GM21723 (cell line): Measurements from ENCODE around the gene ARHGAP31.
A peak's percentile ranks its signal among the peaks of the same experiment; 100 is the strongest.

Experiments used
- ATAC-seq: cut with Tn5 transposase; IDR thresholded peaks from one replicate; pipeline ENCODE4 v1.9.1; 2021; ENCODE audit warnings: mild to moderate bottlenecking, moderate library complexity; ENCODE audit not compliant: unreplicated experiment

ARHGAP31 gene

DNA sequence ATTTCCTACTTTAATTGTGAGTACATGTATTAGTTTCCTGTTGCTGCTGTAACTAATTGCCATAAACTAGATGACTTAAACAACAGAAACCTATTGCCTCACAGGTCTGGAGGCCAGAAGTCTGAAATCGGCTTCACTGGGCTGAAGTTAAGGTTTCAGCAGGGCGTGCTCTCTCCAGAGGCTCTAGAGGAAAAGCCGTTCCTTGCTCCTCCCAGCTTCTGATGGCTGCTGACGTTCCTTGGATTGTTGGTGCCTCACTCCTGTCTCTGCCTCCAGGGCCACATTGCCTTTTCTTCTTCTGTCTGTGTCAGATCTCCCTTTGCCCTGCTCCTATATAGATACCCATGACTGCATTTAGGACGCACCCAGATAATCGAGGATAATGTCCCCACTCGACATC, 80.9 kb downstream of the ARHGAP31 start:
- no peak for ATAC-seq

DNA sequence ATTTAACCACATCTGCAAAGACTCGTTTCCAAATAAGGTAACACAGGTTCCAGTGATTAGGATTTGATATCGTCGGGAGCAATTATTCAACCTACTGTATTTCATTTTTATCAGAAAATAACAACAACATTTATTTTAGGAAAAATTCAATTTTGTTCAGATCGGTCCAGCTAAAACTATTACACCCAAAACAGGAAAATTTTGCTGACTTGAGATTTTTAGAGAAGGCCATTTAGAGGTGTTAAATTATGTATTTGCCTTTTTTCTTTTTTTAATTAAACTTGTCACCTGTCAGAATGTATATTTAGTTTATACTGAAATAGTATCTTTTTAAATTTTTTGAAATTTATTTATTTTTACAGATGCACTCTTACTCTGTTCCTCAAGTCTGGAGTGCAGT, 81.3 kb downstream of the ARHGAP31 start:
- no peak for ATAC-seq

DNA sequence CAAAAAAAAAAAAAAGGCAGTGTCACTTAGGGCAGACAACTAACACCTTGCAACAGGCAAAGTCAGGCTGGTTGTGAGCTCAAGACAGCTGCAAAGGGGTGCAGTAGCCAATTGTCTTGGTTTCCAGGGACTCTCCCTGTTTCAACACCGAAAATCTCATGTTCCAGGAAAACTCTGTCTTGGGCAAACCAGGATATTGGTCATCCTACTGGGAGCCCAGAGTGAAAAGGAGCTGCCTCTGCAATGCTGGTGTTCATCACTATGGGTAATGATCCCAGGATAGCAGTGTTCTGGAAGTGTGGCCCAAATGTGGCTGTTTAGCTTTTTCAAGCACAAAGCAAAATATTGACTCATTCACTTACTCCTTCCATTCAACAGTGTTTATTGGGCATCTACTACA, 82.6 kb downstream of the ARHGAP31 start:
- no peak for ATAC-seq

DNA sequence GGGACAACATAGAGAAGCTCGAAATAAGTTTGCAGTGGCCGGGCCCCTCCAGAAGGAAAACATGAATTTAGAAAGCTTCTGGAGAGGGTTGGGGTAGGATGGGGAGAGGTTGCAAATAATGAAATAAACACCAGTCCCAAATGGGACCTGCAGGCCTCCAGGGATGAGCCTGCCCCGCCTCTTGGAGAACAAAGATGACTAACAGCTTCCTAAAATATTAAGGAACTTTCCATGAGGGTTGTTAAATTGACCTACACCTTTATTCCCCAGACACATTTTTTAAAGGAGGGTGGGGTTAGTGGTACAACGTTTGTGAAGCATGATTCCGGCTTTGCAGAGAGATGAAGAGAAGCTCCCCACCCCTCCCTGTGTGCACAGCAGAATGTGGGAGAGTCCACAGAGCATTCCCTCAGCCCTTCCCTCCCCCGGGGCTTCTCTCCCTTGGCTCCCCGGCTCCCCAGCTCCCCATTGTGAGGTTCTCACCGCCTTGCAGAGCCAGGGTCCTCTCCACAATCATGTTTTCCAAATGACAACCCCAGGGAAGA, 84.1 kb downstream of the ARHGAP31 start:
- ATAC-seq = no peak

DNA sequence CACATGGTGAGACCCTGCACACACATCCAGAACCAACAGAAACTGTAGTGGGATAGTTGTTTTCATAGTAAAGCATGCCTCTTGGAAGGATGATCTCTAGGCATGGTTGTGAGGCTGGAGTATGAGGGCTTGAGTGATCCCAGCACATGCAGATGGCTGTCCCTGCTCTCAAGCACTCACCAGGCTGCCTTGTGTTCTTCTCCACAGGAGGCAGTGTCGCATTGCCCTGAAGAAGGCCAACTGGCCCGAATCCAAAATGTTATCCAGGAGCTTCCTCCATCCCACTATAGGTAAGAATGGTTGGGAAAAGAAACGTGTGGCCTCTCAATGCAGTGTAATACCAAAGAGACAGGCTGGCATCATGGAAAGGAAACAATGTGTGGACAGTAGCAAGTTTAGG, 86.5 kb downstream of the ARHGAP31 start:
- ATAC-seq = no peak

DNA sequence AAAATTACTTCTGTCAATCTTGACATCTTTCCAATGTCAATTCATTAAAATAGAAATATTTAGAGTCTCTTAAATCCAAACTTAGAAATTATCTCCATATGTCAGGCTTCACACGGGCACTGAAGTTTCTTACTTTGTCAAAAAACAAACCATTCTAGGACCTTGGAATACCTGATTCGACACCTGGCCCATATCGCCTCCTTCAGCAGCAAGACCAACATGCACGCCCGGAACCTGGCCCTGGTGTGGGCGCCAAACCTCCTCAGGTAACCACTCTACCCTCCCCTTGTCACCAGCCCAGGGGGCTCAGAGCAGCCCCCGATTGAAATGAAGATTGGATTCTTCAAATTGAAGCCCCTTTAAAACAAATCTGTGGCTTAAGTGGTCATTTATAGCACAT, 88.0 kb downstream of the ARHGAP31 start:
- ATAC-seq = no peak

DNA sequence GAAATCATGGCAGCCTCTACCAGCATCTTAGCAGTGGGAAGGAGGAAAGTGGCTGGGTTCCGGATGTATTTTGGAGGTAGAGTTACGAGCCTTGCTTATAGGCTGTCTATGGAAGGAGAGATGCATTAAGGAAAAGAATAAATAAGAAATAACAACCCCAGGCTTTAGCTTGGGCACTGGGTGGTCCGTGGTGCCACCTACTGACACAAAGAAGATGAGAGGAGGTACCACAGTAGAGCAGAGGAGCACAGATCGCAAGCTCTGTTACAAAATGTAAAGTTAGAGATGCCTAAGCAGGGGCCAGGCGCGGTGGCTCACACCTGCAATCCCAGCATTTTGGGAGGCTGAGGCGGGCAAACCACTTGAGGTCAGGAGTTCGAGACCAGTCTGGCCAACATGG, 94.4 kb downstream of the ARHGAP31 start:
- no peak for ATAC-seq

DNA sequence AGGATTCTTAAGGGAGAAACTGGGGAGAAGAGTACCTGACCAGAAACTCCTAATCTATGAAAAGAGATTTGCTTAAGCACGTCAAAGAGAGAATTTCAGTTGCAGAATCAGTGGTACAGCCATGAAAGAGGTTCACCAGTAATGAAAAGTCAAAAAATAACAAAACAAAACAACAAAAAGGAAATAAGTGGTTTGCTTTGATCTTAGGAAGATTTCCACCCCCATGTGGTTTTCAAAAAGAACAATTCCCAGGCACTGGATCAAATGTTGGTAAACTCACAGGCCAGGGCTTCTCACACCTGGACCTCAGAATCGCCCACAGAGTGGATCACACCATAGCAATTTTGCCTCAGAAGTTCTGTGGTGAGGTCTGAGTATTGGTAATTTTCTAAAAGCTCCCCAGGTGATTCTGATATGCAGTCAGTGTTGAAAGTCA, 101.8 kb downstream of the ARHGAP31 start:
- ATAC-seq = peak; percentile 90

DNA sequence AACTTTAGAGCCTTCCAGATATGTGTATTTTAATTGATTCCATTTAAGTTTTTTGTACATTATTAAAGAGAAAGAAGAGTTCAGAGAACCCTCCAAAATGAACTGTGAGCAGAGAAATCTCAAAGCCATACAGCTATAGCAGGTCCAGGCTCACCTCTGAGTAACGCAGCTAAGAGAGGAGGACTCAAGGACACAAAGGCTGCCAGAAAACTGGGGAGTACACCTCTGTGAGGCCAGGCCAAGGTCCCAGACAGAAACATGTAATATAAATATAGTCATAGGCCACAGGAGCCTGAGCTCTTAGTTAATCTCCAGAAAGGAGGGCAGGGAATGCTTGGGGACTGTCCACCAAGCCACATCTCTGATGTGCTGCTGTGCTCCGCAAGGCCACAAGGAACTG, 102.7 kb downstream of the ARHGAP31 start:
- ATAC-seq = no peak

DNA sequence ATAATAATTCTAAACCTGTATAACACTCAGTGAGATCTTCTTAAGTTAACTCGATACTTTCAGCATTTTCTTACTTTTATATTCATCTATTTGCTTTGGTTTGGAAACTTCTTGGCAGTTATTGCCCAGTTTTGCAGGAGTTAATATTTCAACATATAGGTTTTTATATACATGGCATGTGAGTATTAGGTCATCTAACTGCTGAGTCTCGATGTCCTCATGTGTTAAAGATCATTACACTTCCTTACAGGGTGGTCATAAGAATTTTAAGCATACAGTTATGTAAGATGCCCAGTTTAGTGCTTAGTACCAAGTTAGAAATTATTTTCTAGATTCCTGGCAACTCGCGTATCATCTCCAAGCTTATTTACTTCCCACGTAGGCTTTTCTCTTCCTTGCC, 106.3 kb downstream of the ARHGAP31 start:
- no peak for ATAC-seq

DNA sequence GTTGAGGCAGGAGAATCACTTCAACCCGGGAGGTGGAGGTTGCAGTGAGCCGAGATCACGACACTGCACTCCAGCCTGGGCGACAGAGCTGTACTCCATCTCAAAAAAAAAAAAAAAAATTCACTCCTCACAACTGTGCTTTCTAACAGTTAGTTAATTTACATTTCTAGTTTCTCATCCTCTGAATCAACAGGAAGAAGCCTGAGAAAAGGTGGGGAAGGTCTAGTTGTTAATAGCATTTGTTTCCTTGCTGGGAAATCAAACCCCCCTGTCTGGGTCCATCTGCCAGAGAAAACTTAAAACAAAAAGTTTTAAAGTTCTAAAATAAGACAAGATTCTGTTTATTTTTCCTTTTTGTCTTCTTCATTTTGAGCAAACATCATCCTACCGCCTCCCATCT, 106.9 kb downstream of the ARHGAP31 start:
- ATAC-seq = peak; percentile 59

DNA sequence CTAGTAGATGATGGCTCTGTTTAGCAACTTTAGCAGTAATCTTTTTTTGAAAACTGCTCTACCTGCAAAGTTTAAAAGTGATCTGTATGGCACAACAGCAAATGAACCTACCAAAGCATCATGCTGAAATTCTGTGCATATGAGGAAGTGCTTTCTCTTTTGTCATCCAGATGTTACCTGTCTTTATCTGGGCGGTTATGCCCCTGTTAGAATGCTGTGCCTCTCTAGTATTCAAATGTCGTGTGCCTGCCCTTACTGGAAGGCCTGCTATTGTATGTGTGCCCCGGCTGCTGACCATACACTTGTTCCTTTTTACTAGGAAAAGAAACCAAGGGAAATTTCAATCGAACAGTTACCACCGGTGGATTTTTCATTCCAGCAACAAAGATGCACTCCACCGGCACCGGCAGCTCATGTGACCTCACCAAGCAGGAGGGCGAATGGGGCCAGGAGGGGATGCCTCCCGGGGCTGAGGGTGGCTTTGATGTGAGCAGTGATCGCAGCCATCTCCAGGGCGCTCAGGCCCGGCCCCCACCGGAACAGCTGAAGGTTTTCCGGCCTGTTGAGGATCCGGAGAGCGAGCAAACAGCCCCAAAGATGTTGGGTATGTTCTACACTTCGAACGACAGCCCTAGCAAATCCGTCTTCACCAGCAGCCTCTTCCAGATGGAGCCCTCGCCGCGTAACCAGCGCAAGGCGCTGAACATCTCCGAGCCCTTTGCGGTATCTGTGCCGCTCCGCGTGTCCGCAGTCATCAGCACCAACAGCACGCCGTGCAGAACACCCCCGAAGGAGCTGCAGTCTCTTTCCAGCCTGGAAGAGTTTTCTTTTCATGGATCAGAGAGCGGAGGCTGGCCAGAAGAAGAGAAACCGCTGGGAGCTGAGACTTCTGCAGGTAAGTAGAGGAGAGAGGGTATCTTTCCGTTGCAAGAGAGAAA, 107.6 kb downstream of the ARHGAP31 start:
- peak; percentile 66 for ATAC-seq

DNA sequence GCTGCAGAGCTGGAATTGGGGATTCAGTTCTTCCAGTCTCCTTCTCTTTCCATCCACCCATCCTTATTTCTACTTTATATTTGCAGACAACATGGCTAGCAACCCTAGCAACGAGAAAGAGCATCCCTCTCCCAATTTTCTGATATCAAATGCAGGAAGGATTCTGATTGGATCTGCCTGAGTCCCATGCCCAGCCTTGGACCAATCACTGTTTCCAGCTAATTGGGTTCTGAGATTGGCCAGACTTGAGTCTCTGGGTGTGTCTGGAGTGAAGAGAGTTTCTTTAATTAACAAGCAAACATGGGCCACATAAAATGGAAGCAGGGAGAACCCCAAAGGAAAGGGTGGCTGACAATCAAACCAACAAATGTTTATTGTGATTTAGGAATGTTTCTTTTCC, 108.6 kb downstream of the ARHGAP31 start:
- no peak for ATAC-seq

DNA sequence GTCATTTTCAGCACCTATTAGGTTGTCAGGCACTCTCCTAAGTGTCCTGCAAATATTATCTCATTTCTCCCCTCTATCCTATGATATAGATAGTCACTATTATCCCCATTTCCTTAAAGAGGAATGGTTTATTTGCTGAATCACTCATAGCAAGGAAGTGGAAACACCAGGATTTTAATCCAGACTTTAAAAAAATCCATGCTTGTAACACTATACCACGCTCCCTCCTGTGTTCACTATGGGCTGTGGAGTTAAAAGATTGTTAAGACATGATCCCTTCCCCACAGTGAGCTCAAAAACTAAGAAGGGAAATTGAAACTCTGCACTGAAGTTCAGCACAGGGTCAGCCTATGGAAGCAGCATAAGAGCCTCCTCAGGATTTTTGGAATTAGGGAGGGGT, 109.0 kb downstream of the ARHGAP31 start:
- no peak for ATAC-seq

DNA sequence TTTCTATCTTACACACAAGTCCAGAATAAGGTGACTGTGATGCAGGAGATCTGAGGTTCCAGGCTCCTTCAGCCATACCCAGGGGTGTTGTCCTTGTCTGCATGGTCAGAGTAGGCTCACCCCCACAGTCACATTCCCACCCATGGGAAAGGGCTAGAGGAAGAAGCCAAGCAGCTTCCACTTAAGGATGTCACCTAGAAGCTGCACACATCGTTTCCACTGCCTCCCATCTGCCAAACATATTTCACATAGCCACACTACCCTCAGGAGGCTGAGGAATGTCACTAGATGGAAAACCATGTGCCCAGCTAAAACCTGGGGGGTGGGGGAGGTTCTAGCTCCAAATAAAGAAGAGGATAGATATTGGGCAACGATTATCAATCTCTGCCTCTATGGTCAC, 111.1 kb downstream of the ARHGAP31 start:
- no peak for ATAC-seq

DNA sequence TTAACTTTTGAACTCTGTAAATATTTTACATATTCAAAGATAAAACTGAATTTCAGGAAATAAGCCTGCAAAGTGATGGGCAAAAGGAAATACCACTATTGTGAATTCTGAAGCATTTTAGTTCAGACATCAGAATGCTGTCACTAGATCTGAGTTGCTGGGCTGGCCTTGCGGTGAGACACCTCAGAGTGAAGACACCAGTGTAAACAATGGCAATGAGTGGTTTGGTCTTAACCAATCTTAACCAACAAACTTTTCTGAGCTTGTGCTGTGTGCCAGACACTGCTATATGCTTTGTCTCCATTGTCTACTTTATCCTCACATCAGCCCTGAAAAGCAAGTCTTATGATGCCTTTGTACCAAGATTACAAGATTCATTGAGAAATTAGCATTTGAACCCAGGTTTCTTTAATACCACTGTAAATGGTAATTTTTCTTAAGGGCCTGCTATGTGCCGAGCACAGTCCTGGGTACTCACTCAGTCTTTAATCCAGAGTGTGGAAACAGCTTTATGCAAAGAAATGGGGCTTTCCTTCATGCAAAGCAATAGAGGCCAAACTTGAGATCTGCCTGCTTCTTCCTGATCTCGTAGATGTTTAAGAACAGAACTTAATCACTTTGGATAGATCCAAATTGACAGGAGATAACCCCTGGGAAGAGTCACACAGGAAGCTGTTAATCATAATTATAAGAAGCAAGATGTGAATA, 114.2 kb downstream of the ARHGAP31 start:
- peak; percentile 47 for ATAC-seq

DNA sequence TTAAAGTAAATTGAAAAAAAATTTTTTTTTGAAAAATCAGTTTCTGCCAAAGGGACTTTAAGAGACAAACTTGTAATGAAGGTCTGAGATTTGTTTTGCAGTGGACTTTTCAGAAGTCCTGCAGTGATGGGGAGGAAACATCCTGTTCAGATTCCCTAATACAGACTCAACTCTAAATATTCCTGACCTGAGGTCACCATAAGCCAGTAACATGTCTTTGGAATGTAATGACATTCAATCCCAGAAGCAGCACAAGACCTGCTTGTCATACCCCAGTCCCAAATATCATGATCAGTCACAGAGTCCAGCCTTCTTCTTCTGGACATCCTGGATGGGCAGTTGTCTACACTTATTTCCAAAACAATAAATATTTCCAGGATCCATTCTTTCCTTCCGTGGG, 115.7 kb downstream of the ARHGAP31 start:
- no peak for ATAC-seq

DNA sequence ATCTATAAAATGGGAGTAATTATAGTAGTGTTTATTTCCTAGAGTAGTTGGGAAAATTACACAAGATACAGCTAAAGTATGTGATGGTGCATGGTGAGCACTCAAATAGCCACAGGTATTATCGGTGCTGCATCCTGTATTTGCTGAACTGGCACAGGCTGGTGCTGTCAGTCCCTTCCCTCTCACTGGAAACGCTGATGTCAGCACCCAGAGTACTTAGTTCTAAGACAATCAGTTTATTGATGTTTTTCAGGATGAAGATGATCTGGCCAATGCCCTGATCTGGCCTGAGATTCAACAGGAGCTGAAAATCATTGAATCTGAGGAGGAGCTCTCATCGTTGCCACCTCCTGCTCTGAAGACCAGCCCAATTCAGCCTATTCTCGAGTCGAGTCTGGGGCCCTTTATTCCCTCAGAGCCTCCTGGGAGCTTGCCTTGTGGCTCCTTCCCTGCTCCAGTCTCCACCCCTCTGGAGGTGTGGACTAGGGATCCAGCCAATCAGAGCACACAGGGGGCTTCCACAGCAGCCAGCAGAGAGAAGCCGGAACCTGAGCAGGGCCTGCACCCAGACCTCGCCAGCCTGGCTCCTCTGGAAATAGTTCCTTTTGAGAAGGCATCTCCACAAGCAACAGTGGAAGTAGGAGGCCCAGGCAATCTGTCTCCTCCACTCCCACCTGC, 119.6 kb downstream of the ARHGAP31 start:
- no peak for ATAC-seq

DNA sequence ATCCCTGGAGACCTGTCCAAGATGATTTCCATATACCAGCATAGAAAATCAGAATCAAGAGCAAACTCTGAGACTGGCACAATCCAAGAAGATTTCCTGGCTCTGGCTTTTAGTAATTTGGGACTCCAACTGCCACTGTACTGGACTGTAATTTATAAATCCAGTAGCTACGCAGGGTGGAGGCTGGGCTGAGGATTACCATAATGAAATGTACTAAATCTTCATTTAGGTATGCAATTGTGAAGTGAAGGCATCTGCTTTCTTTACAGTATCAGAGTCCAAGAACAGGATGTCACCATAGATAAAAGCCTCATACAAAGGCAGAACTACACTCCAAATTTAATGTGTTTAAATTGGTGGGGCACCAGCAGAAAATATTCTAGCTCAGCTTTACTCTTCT, 122.7 kb downstream of the ARHGAP31 start:
- ATAC-seq = no peak

DNA sequence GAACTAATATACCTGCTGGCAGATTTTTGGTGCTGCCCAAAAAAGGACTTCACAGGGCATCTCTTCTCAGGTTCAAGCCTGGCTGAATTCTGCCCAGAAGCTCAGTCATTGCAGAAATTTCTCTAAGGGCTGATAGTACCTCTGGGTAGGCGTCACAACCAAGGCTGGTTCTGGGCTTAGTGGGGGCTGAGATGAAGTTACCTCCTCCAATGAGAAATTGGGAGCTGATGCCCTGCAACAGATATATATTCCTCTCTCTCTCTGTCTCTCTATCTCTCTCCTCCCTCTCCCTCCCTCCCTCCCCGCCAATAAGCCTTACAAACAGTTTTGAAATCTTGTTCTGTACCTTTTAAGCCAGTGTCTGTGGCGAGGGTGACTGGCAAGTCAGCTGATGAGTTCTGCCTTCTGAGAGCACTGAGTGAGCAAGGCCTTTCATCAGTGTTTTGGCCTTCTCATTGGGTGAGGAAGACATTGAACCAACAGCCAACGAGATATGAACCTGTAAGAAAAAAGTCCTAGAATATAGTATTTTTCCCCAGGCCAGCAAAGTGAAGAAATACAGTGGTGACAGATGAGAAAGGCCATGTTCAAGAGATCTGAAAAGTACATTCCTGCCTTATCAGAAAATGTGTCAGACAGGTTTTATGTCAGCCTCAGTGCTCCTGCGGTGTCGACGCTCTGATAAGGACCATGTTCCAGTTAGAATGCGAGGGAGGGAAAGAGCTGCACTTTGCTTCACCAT, 123.8 kb downstream of the ARHGAP31 start:
- ATAC-seq = no peak

DNA sequence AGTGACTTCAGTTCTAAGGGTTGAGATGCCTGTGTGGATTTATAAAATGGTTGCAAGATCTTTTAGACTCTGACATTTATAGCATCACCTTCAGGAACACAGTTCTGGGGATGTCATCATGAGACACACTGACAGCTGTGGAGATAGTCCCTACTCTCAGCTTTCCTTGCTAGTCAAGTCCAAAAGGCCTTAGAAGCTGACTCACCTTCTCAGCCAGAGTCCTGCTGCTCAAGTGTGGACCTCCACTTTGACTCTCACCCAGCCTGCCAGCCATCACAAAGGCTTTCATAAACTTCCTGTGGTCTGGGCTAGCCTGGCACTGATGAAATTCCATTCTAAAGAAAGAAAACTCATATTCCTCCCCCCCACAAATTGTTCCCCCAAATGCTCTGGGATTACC, 124.5 kb downstream of the ARHGAP31 start:
- ATAC-seq = no peak
